NCI-H774 (cell line): ENCODE measurements around the gene CFAP157.

Experiments used
- DNase-seq: peaks from one replicate; lab custom pipeline; 2025; lab: John Stamatoyannopoulos, UW

CFAP157 gene

GRCh38 chr9:127693143-127693542 lies 13.6 kb upstream of the CFAP157 start:
- DNase-seq, result no peak

GRCh38 chr9:127693697-127694096 lies 13.1 kb upstream of the CFAP157 start:
- DNase-seq, result no peak

GRCh38 chr9:127694890-127695720 lies 11.7 kb upstream of the CFAP157 start:
- no peak for DNase-seq

- no peak for DNase-seq
These were observed 9.2 kb upstream of the CFAP157 start for GRCh38 chr9:127697575-127697974.

GRCh38 chr9:127698386-127698785 lies 8.4 kb upstream of the CFAP157 start:
- no peak for DNase-seq

- DNase-seq, result peak; percentile 74
These were observed 7.7 kb upstream of the CFAP157 start for GRCh38 chr9:127698985-127699670.

GRCh38 chr9:127700140-127700539 lies 6.6 kb upstream of the CFAP157 start:
- no peak for DNase-seq

GRCh38 chr9:127700594-127701255 lies 6.1 kb upstream of the CFAP157 start:
- DNase-seq, result no peak

- DNase-seq, result no peak
These were observed 3.4 kb upstream of the CFAP157 start for GRCh38 chr9:127703289-127703946.

GRCh38 chr9:127705577-127706379 lies 1.0 kb upstream of the CFAP157 start:
- no peak for DNase-seq

GRCh38 chr9:127707766-127708165 lies 978 bp downstream of the CFAP157 start:
- DNase-seq, result peak; percentile 11

- no peak for DNase-seq
These were observed 2.3 kb downstream of the CFAP157 start for GRCh38 chr9:127708952-127709587.

GRCh38 chr9:127710204-127710783 lies 3.5 kb downstream of the CFAP157 start:
- no peak for DNase-seq

- no peak for DNase-seq
These were observed 4.5 kb downstream of the CFAP157 start for GRCh38 chr9:127711226-127711701.

GRCh38 chr9:127711831-127712274 lies 5.1 kb downstream of the CFAP157 start:
- peak; percentile 21 for DNase-seq

GRCh38 chr9:127712371-127712770 lies 5.6 kb downstream of the CFAP157 start:
- DNase-seq, result no peak

- DNase-seq, result no peak
These were observed 6.1 kb downstream of the CFAP157 start for GRCh38 chr9:127712867-127713266.

GRCh38 chr9:127714020-127714750 lies 7.4 kb downstream of the CFAP157 start:
- no peak for DNase-seq

- DNase-seq, result no peak
These were observed 8.2 kb downstream of the CFAP157 start for GRCh38 chr9:127714951-127715469.
